ENCODE results near the gene PAPPA.

The PAPPA gene

GRCh38 chr9:116297346-116297745 is 143.8 kb downstream of the PAPPA start:
- Histone ChIP-seq H3K27ac (no peak overlapping the region), H3K4me3 (ENCODE audit: low read depth, low read length) (no peak overlapping the region), H3K36me3 (replicated peaks) (peaks cover 22% of the 10 kb centered on the region), H3K27me3 (replicated peaks) (no peaks in the 10 kb centered on the region)
- in situ Hi-C loops (cut with HindIII; ENCODE audit: low pct_ligation_motif_present, low sequenced_read_pairs): no loop called here
- no peak for DNase-seq
- TF ChIP-seq CTCF (IDR thresholded peaks at IDR 0.05; ENCODE audit: low read depth, low read length, missing control alignments): no peak

- in situ Hi-C loops (cut with HindIII; ENCODE audit: low pct_ligation_motif_present, low sequenced_read_pairs): no loop called here
Observed at GRCh38 chr9:116298249-116298648, 144.7 kb downstream of the PAPPA start.

GRCh38 chr9:116298878-116299391 is 145.3 kb downstream of the PAPPA start:
- H3K27ac ChIP-seq: no peak overlapping the region
- in situ Hi-C loops (cut with HindIII; ENCODE audit: low pct_ligation_motif_present, low sequenced_read_pairs): no loop called here
- H3K4me3 ChIP-seq (ENCODE audit: low read depth, low read length): no peak overlapping the region
- no peak for DNase-seq
- no peak for TF ChIP-seq CTCF (IDR thresholded peaks at IDR 0.05; ENCODE audit: low read depth, low read length, missing control alignments)
- H3K36me3 ChIP-seq (replicated peaks): peaks cover 31% of the 10 kb centered on the region
- no peaks in the 10 kb centered on the region for H3K27me3 ChIP-seq (replicated peaks)

More at GRCh38 chr9:116298249-116298648, 144.7 kb downstream of the PAPPA start:
- DNase-seq: no peak
- TF ChIP-seq CTCF (IDR thresholded peaks at IDR 0.05; ENCODE audit: low read depth, low read length, missing control alignments): no peak
- no peaks in the 10 kb centered on the region for H3K27me3 ChIP-seq (replicated peaks)
- no peak overlapping the region for H3K4me3 ChIP-seq (ENCODE audit: low read depth, low read length)
- H3K36me3 ChIP-seq (replicated peaks): peaks cover 29% of the 10 kb centered on the region
- H3K27ac ChIP-seq: no peak overlapping the region

- H3K27ac ChIP-seq: no peak overlapping the region
- no peak for TF ChIP-seq CTCF (IDR thresholded peaks at IDR 0.05; ENCODE audit: low read depth, low read length, missing control alignments)
- no peaks in the 10 kb centered on the region for H3K27me3 ChIP-seq (replicated peaks)
- in situ Hi-C loops (cut with HindIII; ENCODE audit: low pct_ligation_motif_present, low sequenced_read_pairs): no loop called here
- peaks cover 40% of the 10 kb centered on the region for H3K36me3 ChIP-seq (replicated peaks)
- no peak for DNase-seq
- H3K4me3 ChIP-seq (ENCODE audit: low read depth, low read length): no peak overlapping the region
Observed at GRCh38 chr9:116300360-116300870, 146.8 kb downstream of the PAPPA start.

- TF ChIP-seq CTCF (IDR thresholded peaks at IDR 0.05; ENCODE audit: low read depth, low read length, missing control alignments): no peak
- H3K36me3 ChIP-seq (replicated peaks): peaks cover 59% of the 10 kb centered on the region
- no peak overlapping the region for H3K4me3 ChIP-seq (ENCODE audit: low read depth, low read length)
- in situ Hi-C loops (cut with HindIII; ENCODE audit: low pct_ligation_motif_present, low sequenced_read_pairs): no loop called here
- H3K27ac ChIP-seq: no peak overlapping the region
- no peaks in the 10 kb centered on the region for H3K27me3 ChIP-seq (replicated peaks)
- DNase-seq: no peak
Observed at GRCh38 chr9:116303270-116303669, 149.7 kb downstream of the PAPPA start.

Measured in brain microvascular endothelial cell (primary cell).